ENCODE data around the gene MRPS26.

- TF ChIP-seq CSRNP3 (CRISPR knock-in tag; IDR thresholded peaks at IDR 0.05) (no peak), PATZ1 (CRISPR knock-in tag; IDR thresholded peaks at IDR 0.05; ENCODE audit: borderline replicate concordance) (no peak), POU6F1 (CRISPR knock-in tag; IDR thresholded peaks at IDR 0.05; ENCODE audit: borderline replicate concordance, low read depth) (no peak), ZFP30 (CRISPR knock-in tag; IDR thresholded peaks at IDR 0.05) (no peak), TOX (CRISPR knock-in tag; IDR thresholded peaks at IDR 0.05; ENCODE audit: borderline replicate concordance) (no peak), PPARA (CRISPR knock-in tag; IDR thresholded peaks at IDR 0.05; ENCODE audit: borderline replicate concordance) (no peak), CSDC2 (CRISPR knock-in tag; IDR thresholded peaks at IDR 0.05) (no peak), TSHZ2 (CRISPR knock-in tag; IDR thresholded peaks at IDR 0.05) (no peak), ARNTL (CRISPR knock-in tag; IDR thresholded peaks at IDR 0.05; ENCODE audit: borderline replicate concordance, low read depth) (no peak), ZC3H10 (CRISPR knock-in tag; IDR thresholded peaks at IDR 0.05) (no peak), ZNF70 (CRISPR knock-in tag; IDR thresholded peaks at IDR 0.05) (no peak), RARB (CRISPR knock-in tag; IDR thresholded peaks at IDR 0.05) (no peak), ZFP3 (CRISPR knock-in tag; IDR thresholded peaks at IDR 0.05) (no peak), BACH2 (CRISPR knock-in tag; IDR thresholded peaks at IDR 0.05; ENCODE audit: borderline replicate concordance) (no peak)
Observed at GRCh38 chr20:3059489-3059888, 13.6 kb downstream of the MRPS26 start.
